ENCODE results near the gene WDR37.

DNA sequence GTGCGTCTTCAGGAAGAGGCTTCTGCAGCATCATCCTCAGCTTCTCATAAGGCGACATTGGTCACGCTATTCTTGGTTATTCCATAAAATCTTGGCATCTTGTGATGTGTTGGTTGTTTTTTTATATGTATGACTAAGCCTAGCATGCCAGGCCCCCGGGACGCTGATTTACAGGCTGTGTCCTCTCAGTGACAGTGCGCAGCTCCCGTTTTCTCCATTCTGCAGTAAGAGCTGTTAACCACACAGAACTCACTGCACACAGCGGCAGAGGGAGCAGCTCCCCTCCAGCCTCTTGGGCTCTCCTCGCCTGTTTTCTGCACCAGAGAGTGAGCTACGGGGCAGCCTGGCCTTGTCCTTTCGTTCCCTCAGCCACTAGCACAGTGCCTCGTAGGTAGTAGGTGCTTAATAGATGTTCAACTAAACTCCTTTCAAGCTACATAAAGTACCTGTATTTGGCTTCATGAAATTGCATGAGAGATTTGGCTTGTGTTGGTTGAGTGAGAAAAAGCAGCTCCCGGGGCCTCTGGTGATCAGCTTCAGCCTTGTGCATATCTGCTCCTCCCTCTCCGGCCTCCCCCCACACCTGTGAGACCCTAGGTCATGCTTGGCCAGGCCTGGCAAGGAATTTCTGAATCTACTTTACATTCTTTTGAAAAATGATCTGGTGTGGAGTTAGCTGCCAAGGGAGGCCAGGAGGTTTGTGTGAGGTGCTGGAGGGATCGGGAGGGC is 116.2 kb downstream of the WDR37 start:
- TF ChIP-seq, protein P1, sequence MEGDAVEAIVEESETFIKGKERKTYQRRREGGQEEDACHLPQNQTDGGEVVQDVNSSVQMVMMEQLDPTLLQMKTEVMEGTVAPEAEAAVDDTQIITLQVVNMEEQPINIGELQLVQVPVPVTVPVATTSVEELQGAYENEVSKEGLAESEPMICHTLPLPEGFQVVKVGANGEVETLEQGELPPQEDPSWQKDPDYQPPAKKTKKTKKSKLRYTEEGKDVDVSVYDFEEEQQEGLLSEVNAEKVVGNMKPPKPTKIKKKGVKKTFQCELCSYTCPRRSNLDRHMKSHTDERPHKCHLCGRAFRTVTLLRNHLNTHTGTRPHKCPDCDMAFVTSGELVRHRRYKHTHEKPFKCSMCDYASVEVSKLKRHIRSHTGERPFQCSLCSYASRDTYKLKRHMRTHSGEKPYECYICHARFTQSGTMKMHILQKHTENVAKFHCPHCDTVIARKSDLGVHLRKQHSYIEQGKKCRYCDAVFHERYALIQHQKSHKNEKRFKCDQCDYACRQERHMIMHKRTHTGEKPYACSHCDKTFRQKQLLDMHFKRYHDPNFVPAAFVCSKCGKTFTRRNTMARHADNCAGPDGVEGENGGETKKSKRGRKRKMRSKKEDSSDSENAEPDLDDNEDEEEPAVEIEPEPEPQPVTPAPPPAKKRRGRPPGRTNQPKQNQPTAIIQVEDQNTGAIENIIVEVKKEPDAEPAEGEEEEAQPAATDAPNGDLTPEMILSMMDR (IDR thresholded peaks at IDR 0.05): no peak
- no peak for TF ChIP-seq POLR2A (IDR thresholded peaks at IDR 0.05)

Measured in right lobe of liver (tissue), 4 donors.